ENCODE results near the gene FABP6. TPM values are rescaled to one million over a fixed set of nuclear protein-coding genes. Genes with fewer than 3 reads are reported as not detected.

FABP6 gene
- total RNA-seq, 1 donor from 2014 or later = 4.8 TPM

- no peak overlapping the region for H3K4me3 Mint-ChIP-seq
- no peaks in the 10 kb centered on the region for H3K36me3 ChIP-seq
- peaks cover 2% of the 10 kb centered on the region for H3K27me3 Mint-ChIP-seq (ENCODE audit: insufficient read depth, low read depth)
- H3K4me1 ChIP-seq = no peaks in the 10 kb centered on the region
- H3K9ac ChIP-seq = no peak overlapping the region
- no peaks in the 10 kb centered on the region for H3K79me2 ChIP-seq (ENCODE audit: low read depth)
- H3K4me1 Mint-ChIP-seq = peaks cover 16% of the 10 kb centered on the region
- H2AFZ ChIP-seq (replicated peaks) = no peak overlapping the region
- H3K36me3 Mint-ChIP-seq = no peaks in the 10 kb centered on the region
- no peak overlapping the region for H3K27ac Mint-ChIP-seq
- DNase-seq (ENCODE audit: low spot score) = no peak
- TF ChIP-seq CTCF (IDR thresholded peaks at IDR 0.05) (no peak), EZH2phosphoT487 (IDR thresholded peaks at IDR 0.05) (no peak), EZH2 (IDR thresholded peaks at IDR 0.05) (no peak)
- no peaks in the 10 kb centered on the region for H3K27me3 ChIP-seq
- no peaks in the 10 kb centered on the region for H3K9me3 ChIP-seq (ENCODE audit: low read depth)
- no peak overlapping the region for H3K27ac ChIP-seq
- H3K9me3 Mint-ChIP-seq = no peaks in the 10 kb centered on the region
- no peak overlapping the region for H3K4me3 ChIP-seq
- H3F3A ChIP-seq (ENCODE audit: low read depth) = no peaks in the 10 kb centered on the region
- H3K4me2 ChIP-seq = no peak overlapping the region
- no peaks in the 10 kb centered on the region for H4K20me1 ChIP-seq (ENCODE audit: low read depth)
Measured at GRCh38 chr5:160211352-160211751, 18.0 kb upstream of the FABP6 start.

- Histone ChIP-seq H3K36me3 (no peaks in the 10 kb centered on the region), H3K27ac (no peak overlapping the region), H3K4me3 (no peak overlapping the region), H3K9ac (no peak overlapping the region), H3K9me3 (ENCODE audit: low read depth) (no peaks in the 10 kb centered on the region), H2AFZ (replicated peaks) (peak overlapping the region; percentile 46), H3K79me2 (ENCODE audit: low read depth) (no peaks in the 10 kb centered on the region), H3K4me1 (no peaks in the 10 kb centered on the region), H3F3A (ENCODE audit: low read depth) (no peaks in the 10 kb centered on the region), H3K4me2 (no peak overlapping the region), H4K20me1 (ENCODE audit: low read depth) (no peaks in the 10 kb centered on the region), H3K27me3 (no peaks in the 10 kb centered on the region)
- DNase-seq (ENCODE audit: low spot score) = no peak
- peaks cover 3% of the 10 kb centered on the region for H3K27me3 Mint-ChIP-seq (ENCODE audit: insufficient read depth, low read depth)
- H3K4me1 Mint-ChIP-seq = peaks cover 16% of the 10 kb centered on the region
- H3K9me3 Mint-ChIP-seq = no peaks in the 10 kb centered on the region
- TF ChIP-seq EZH2 (IDR thresholded peaks at IDR 0.05) (no peak), EZH2phosphoT487 (IDR thresholded peaks at IDR 0.05) (no peak), CTCF (IDR thresholded peaks at IDR 0.05) (no peak)
- no peak overlapping the region for H3K4me3 Mint-ChIP-seq
- H3K36me3 Mint-ChIP-seq = no peaks in the 10 kb centered on the region
- no peak overlapping the region for H3K27ac Mint-ChIP-seq
Measured at GRCh38 chr5:160213537-160213936, 15.8 kb upstream of the FABP6 start.

- no peak overlapping the region for H2AFZ ChIP-seq (replicated peaks)
- Mint-ChIP-seq H3K27ac (no peak overlapping the region), H3K36me3 (no peaks in the 10 kb centered on the region), H3K4me1 (no peaks in the 10 kb centered on the region), H3K4me3 (no peak overlapping the region), H3K27me3 (ENCODE audit: insufficient read depth, low read depth) (peaks cover 4% of the 10 kb centered on the region), H3K9me3 (no peaks in the 10 kb centered on the region)
- no peaks in the 10 kb centered on the region for H3F3A ChIP-seq (ENCODE audit: low read depth)
- no peaks in the 10 kb centered on the region for H3K4me1 ChIP-seq
- H4K20me1 ChIP-seq (ENCODE audit: low read depth) = no peaks in the 10 kb centered on the region
- DNase-seq (ENCODE audit: low spot score) = no peak
- H3K27me3 ChIP-seq = no peaks in the 10 kb centered on the region
- no peak overlapping the region for H3K27ac ChIP-seq
- no peak overlapping the region for H3K4me2 ChIP-seq
- no peaks in the 10 kb centered on the region for H3K79me2 ChIP-seq (ENCODE audit: low read depth)
- no peaks in the 10 kb centered on the region for H3K36me3 ChIP-seq
- H3K9me3 ChIP-seq (ENCODE audit: low read depth) = no peaks in the 10 kb centered on the region
- TF ChIP-seq CTCF (IDR thresholded peaks at IDR 0.05) (no peak), EZH2phosphoT487 (IDR thresholded peaks at IDR 0.05) (no peak), EZH2 (IDR thresholded peaks at IDR 0.05) (no peak)
- no peak overlapping the region for H3K4me3 ChIP-seq
- no peak overlapping the region for H3K9ac ChIP-seq
Measured at GRCh38 chr5:160219356-160219755, 9.9 kb upstream of the FABP6 start.
